ENCODE results near the gene DRC1. TPM values are rescaled to one million over a fixed set of nuclear protein-coding genes. Genes with fewer than 3 reads are reported as not detected.

Gene DRC1
- polyA plus RNA-seq, 1 donor from 2014 or later, result 0.16 TPM

- Histone ChIP-seq H3K9me3 (ENCODE audit: low read length) (no peaks in the 10 kb centered on the region), H3K4me2 (ENCODE audit: low read length) (no peak within 1 kb of the TSS), H3F3A (ENCODE audit: insufficient read depth, low read length, poor library complexity, severe bottlenecking) (no peaks in the 10 kb centered on the region), H2AFZ (ENCODE audit: low read depth, low read length) (no peak within 1 kb of the TSS), H3K27ac (ENCODE audit: low read length) (no peak within 1 kb of the TSS), H3K9me2 (ENCODE audit: insufficient read depth, low read length) (no peaks in the 10 kb centered on the region), H3K27me3 (ENCODE audit: insufficient read depth, low read depth, low read length) (no peaks in the 10 kb centered on the region), H3K79me2 (replicated peaks; ENCODE audit: insufficient read depth, low read length) (no peaks in the 10 kb centered on the region), H3K9ac (ENCODE audit: low read length) (no peak within 1 kb of the TSS), H3K4me3 (ENCODE audit: low read length) (no peak within 1 kb of the TSS), H4K20me1 (ENCODE audit: insufficient read depth) (no peaks in the 10 kb centered on the region), H3K36me3 (ENCODE audit: insufficient read depth, low read length) (no peaks in the 10 kb centered on the region)
- TF ChIP-seq CTCF (IDR thresholded peaks at IDR 0.05; ENCODE audit: poor library complexity, severe bottlenecking), result no peak
- no peak for TF ChIP-seq RAD21 (conservative IDR thresholded peaks at IDR 0.05)
- TF ChIP-seq MXI1 (conservative IDR thresholded peaks at IDR 0.05; ENCODE audit: poor library complexity, severe bottlenecking), result no peak
- no peak for TF ChIP-seq POLR2AphosphoS5 (IDR thresholded peaks at IDR 0.05)
- TF ChIP-seq TAF1 (IDR thresholded peaks at IDR 0.05; ENCODE audit: low read depth), result no peak
- TF ChIP-seq EZH2 (IDR thresholded peaks at IDR 0.05; ENCODE audit: borderline replicate concordance, insufficient read depth, low read length, poor library complexity, severe bottlenecking), result no peak
- TF ChIP-seq SMC3 (conservative IDR thresholded peaks at IDR 0.05; ENCODE audit: poor library complexity), result no peak
- no peak for TF ChIP-seq EP300 (conservative IDR thresholded peaks at IDR 0.05; ENCODE audit: poor library complexity, severe bottlenecking)
- no peak for TF ChIP-seq REST (IDR thresholded peaks at IDR 0.05; ENCODE audit: borderline replicate concordance)
Observed at GRCh38 chr2:26477911-26478253, 76.2 kb downstream of the DRC1 start, which contains the start of gene OTOF. OTOF (minus strand) TSS chr2:26478124.

GRCh38 chr2:26478366-26478765 is 76.6 kb downstream of the DRC1 start:
- TF ChIP-seq TAF1 (IDR thresholded peaks at IDR 0.05; ENCODE audit: low read depth) (no peak), RAD21 (conservative IDR thresholded peaks at IDR 0.05) (no peak), REST (IDR thresholded peaks at IDR 0.05; ENCODE audit: borderline replicate concordance) (no peak), EZH2 (IDR thresholded peaks at IDR 0.05; ENCODE audit: borderline replicate concordance, insufficient read depth, low read length, poor library complexity, severe bottlenecking) (no peak), SMC3 (conservative IDR thresholded peaks at IDR 0.05; ENCODE audit: poor library complexity) (no peak), POLR2AphosphoS5 (IDR thresholded peaks at IDR 0.05) (no peak), EP300 (conservative IDR thresholded peaks at IDR 0.05; ENCODE audit: poor library complexity, severe bottlenecking) (no peak), MXI1 (conservative IDR thresholded peaks at IDR 0.05; ENCODE audit: poor library complexity, severe bottlenecking) (no peak), CTCF (IDR thresholded peaks at IDR 0.05; ENCODE audit: poor library complexity, severe bottlenecking) (no peak)
- Histone ChIP-seq H3F3A (ENCODE audit: insufficient read depth, low read length, poor library complexity, severe bottlenecking) (no peaks in the 10 kb centered on the region), H3K27me3 (ENCODE audit: insufficient read depth, low read depth, low read length) (no peaks in the 10 kb centered on the region), H2AFZ (ENCODE audit: low read depth, low read length) (no peak overlapping the region), H3K4me2 (ENCODE audit: low read length) (no peak overlapping the region), H3K27ac (ENCODE audit: low read length) (no peak overlapping the region), H3K36me3 (ENCODE audit: insufficient read depth, low read length) (no peaks in the 10 kb centered on the region), H4K20me1 (ENCODE audit: insufficient read depth) (no peaks in the 10 kb centered on the region), H3K79me2 (replicated peaks; ENCODE audit: insufficient read depth, low read length) (no peaks in the 10 kb centered on the region), H3K4me3 (ENCODE audit: low read length) (no peak overlapping the region), H3K9me3 (ENCODE audit: low read length) (no peaks in the 10 kb centered on the region), H3K9ac (ENCODE audit: low read length) (no peak overlapping the region), H3K9me2 (ENCODE audit: insufficient read depth, low read length) (no peaks in the 10 kb centered on the region)

All from neural cell (in vitro differentiated cells).